Activated T-cell treated with anti-CD3 and anti-CD28 coated beads for 24 hours (primary cell): ENCODE data around the gene SNX6.
"Not testable (repeated sequence)": the region's sequence is repeated elsewhere in the genome, so short reads cannot be mapped to it uniquely, and the experiment has no call there.

ENCODE experiments used
- DNase-seq: peaks from one replicate; pipeline ENCODE4 v3.0.0-alpha.2; 2020; ENCODE audit warnings: low read depth

Gene SNX6

DNA sequence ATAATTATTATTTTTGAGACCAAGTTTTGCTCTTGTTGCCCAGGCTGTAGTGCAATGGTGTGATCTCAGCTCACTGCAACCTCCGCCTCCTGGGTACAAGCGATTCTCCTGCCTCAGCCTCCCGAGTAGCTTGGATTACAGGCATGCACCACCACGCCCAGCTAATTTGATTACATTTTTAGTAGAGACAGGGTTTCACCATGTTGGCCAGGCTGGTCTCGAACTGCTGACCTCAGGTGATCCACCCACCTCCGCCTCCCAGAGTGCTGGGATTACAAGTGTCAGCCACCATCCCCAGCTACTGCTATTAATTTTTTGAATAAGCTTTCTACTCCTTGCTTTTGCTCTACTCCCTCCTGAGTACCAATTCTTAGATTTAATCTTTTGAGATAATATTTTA, 108.9 kb downstream of the SNX6 start:
- not testable (repeated sequence) for DNase-seq

DNA sequence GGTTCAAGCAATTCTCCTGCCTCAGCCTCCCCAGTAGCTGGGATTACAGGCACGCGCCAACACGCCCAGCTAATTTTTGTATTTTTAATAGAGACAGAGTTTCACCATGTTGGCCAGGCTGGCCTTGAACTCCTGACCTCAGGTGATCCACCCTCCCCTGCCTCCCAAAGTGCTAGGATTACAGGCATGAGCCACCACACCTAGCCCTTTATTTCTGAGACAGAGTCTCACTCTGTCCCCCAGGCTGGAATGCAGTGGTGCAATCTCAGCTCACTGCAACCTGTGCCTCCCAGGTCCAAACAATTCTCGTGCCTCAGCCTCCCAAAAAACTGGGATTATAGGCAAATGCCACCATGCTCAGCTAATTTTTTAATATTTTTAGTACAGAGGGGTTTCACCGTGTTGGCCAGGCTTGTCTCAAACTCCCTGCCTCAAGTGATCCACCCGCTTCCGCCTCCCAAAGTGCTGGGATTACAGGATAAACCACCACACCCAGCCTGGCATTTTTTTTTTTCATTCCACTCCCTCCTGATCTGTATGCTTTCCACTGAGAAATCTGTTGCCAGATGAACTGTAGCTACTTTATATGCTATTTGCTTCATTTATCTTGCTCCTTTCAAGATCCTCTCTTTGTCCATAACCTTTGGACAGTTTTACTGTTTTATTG, 109.5 kb downstream of the SNX6 start:
- DNase-seq: not testable (repeated sequence)
